HG02623 (cell line): ENCODE results near the gene NRN1.
"Not testable (repeated sequence)": the region's sequence is repeated elsewhere in the genome, so short reads cannot be mapped to it uniquely, and the experiment has no call there.

ENCODE experiments used
- ATAC-seq: cut with Tn5 transposase; IDR thresholded peaks from one replicate; pipeline ENCODE4 v1.9.1; 2021; ENCODE audit warnings: moderate library complexity; ENCODE audit not compliant: unreplicated experiment

Gene NRN1

GRCh38 chr6:5984150-5985089, 22.3 kb downstream of the NRN1 start:
- no peak for ATAC-seq

GRCh38 chr6:5981126-5982026, 25.3 kb downstream of the NRN1 start:
- ATAC-seq = no peak

- no peak for ATAC-seq
These were observed 26.9 kb downstream of the NRN1 start for GRCh38 chr6:5979650-5980420.

GRCh38 chr6:5976811-5977210, 29.9 kb downstream of the NRN1 start:
- no peak for ATAC-seq

- ATAC-seq = no peak
These were observed 37.6 kb downstream of the NRN1 start for GRCh38 chr6:5968817-5969734.

- ATAC-seq = not testable (repeated sequence)
These were observed 38.7 kb downstream of the NRN1 start for GRCh38 chr6:5968036-5968435.

GRCh38 chr6:5967594-5967993, 39.1 kb downstream of the NRN1 start:
- ATAC-seq = no peak

- ATAC-seq = no peak
These were observed 43.9 kb downstream of the NRN1 start for GRCh38 chr6:5962794-5963193.

- ATAC-seq = no peak
These were observed 44.9 kb downstream of the NRN1 start for GRCh38 chr6:5961836-5962235.

- ATAC-seq = no peak
These were observed 46.3 kb downstream of the NRN1 start for GRCh38 chr6:5960456-5960855.

GRCh38 chr6:5958921-5959320, 47.8 kb downstream of the NRN1 start:
- no peak for ATAC-seq

GRCh38 chr6:5956939-5957338, 49.8 kb downstream of the NRN1 start:
- no peak for ATAC-seq

- no peak for ATAC-seq
These were observed 56.4 kb downstream of the NRN1 start for GRCh38 chr6:5950361-5950785.
